CD4-positive, alpha-beta T cell treated with Interferon alpha-2 for 1 hour (primary cell): ENCODE data around the gene PACS2.

Experiments used
- DNase-seq, 2 donors: peaks; one replicate each; pipeline ENCODE4 v3.0.0-alpha.2; 2020 to 2022

PACS2 gene

DNA sequence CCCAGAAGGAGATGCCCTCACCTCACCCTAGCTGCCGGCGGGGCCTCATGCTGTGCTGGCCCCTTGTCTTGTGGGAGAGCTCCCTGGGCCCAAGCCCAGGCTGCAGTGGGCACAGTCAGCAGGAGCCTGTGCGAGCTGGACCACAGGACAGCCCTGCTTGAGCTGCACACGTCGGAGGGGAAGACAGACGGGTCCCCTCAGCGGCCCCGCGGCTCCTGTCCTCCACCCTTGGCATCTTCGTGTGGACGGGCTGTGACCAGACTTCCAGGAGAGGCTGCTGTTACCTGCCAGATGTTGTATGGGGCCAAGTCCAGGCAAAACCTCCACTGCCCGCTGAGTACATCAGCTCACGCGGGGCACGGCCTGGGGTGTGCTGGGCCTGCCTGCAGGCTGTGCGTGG, 74.4 kb downstream of the PACS2 start:
- no peak for DNase-seq

DNA sequence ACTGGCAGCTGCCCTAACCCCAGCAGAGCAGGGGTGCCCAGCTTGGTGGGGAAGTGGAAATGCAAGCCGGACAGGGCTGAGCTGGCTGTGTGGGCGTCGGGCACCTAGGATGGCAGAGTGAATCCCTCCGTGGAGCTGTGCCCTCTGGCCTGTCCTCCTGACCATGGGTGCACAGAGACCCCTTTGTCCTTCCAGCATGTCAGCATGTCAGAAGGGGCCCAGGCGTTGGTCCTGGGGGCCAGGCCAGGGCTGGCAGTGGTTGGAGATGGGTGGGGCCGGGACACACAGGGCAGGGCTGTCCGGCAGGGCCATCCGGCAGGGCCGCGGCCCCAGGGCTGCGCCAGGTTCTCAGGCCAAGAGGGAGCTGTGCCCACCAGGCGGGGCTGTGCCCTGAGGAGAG, 75.0 kb downstream of the PACS2 start:
- DNase-seq = no peak

DNA sequence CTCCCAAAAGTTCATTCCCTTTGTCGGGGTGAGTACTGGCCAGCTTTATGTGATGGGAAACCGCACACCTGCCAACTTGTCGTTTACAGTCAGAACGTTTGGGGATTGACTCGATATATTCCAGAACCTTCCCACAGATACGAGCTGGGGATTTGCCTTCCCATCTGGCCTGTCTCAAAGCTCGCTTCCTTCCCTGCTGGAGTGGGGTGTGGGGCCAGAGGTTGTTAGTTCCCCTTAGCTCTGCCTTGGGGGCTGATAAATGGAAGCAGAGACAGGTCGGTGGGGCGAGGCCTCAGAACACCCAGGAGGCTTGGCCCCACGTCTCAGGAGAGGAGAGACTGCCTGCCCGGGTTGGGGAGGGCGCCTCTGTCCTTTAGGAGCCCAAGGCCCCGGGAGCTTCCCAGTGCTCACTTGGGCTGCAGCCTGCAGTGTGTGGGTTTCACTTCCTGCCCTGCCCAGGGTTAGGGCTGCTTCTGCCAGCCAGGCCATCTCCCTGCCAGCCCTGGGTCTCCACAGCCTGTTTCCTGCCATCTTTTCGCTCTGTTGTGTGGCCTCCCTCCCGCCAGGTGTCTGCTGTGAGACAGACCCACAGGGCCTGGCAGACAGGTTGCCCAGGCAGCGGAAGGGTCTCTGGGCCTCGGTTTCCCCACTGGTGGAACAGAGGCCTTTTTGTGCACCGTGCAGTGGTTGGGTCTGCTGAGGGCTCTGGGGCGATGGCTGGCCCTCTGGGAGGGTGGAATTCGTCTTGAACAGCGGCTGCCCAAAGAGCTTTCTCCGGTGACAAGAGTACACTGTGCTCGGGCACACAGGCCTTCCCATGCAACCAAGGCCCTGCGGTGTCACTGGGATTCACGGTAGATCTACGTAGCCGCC, 75.7 kb downstream of the PACS2 start:
- DNase-seq = no peak

DNA sequence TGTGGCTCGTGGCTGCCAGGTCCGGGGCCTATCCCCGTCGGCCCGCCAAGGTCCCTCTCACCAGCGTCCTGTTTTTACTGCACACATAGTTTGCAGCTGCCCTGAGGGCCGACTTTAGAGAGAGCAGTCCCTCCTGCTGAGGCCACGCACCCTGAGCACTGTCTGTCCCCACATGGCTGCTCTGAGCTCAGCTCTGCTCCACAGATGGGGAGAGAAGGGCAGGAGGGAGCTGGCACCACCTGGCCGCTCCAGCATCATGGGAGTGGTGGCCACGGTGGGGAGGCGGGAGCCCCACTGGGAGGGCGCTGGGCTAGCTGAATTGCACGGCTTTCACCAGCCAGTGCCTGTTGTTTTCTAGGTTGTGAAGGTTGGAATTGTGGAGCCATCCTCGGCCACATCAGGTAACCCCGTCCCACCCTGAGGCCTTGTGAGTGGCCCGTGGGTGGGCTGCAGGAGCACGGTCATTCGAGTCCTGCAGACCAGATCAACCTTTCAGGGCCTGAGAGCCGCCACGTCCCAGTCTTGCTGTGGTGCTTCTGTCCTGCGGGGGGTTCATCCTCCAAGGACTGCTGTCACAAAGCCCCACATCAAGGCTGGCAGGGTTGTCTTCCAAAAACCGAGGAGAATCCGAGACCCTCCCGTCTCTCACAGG, 76.4 kb downstream of the PACS2 start:
- DNase-seq = no peak

DNA sequence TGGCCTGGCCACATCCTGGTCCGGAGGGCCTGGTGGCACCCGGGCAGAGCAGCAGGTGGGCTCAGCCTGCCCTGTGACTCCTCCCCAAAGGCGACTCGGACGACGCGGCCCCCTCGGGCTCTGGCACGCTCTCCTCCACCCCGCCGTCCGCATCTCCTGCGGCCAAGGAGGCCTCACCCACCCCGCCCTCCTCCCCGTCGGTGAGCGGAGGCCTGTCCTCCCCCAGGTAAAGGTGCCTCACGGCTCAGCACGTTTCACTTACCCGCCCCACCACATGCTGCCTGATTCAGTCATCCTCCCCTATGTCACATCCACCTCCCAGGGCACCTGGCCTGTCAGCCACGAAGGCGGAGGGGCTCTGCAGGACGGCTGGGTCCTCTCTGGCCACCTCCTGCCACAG, 77.0 kb downstream of the PACS2 start:
- DNase-seq = no peak

DNA sequence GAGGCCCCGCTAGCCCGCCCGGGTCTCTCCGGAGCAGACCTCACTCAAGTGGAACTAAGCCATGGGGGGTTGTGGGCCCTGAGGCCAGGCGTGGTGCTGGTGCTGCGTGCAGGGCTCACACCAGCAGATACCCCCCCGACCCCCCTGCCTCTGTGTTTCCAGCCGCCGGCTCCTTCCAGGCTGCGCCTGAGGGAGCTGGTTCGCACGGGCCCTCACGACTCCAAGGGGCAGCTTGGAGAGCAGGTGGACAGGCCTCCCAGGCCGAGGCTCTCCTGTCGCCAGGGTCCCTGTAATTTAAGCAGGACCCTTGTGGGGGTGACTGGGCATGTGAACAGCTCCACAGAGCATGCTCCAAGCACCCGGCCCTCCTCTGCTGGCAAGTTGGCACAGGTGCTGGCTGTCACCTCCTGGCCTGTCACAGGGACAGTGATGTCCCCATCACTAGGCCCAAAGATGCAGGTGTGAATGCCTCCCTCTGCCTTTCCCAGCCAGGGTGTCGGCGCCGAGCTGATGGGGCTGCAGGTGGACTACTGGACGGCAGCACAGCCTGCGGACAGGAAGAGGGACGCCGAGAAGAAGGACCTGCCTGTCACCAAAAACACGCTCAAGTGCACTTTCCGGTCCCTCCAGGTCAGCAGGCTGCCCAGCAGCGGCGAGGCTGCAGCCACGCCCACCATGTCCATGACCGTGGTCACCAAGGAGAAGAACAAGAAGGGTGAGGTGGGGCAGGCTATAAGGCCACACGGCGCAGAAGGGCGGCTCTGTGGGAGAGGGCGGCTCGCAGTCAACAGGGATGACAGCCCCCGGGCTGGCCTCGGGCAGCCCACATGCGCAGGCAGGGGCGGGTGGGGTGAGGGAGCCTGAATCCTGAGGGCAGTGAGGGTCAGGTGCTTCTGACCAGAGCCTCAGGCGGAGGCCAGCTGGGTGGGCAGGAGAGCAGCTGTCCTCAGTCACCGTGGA, 77.9 kb downstream of the PACS2 start:
- DNase-seq = no peak

DNA sequence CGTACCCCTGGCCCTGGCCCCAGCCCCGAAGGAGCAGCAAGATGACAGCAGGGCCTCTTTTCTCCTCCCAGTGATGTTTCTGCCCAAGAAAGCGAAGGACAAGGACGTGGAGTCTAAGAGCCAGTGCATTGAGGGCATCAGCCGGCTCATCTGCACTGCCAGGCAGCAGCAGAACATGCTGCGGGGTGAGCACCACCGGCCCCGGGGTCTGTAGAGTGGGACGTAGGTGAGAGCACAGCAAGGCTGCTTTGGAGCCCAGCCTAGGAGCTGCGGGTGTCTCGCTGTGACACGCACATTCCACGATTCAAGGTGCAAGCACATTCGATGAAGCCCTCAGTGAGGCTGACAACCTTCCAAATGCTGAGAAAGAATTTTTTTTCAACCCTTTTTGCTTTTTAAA, 78.6 kb downstream of the PACS2 start:
- DNase-seq = no peak

DNA sequence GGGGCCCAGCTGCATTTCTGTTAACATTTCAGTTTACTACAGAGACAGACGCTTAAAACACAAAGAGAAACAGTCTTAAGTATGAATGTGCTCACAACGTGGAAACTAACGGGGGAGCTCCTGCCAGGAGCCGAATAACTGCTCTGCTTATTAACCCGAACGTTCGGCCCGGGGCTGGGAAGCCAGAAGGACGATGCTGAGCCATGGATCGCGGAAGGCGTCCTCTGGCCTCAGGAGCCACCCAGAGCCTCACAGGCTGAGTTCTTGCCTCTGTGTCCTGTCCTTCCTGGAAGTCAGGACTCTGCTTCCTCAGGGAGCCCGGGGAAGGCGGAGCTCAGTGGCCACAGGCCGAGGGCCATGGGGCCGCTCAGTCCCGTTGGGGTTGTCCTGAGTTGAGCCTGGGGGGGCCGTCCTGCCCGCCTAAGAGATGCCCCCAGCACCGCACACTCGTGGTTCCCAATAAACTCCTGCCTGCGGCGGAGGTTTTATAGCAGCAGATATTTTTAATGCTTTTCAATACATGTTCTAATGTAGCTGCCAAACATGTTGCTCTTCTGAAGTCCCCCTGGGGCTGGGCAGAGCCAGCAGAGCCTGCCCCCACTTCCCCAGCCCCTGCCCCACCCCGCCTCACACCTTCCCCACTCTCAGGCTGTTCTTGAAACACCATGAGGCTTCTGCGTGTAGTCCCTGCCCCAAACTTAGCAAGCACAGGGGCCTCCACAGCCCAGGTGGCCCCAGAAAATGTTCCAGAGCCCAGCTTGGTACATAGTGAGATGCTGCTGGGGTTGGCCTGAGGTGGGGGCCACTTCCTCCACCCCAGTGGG, 80.4 kb downstream of the PACS2 start:
- DNase-seq = no peak

DNA sequence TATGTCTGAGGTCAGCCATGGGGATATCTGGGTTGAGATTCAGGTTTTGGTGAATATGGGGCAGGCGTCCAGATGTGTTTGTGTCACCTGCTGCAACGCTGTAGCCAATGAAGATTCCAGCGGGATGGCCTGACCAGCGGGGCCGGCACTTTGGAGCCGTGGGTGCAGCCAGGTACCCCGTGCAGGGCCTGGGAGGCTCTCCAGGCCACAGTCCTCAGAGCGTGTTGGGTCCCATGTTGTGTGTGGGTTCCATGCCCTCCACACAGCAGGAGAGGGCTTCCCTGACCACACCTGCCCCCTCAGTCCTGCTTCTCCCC, 80.9 kb downstream of the PACS2 start:
- no peak for DNase-seq

DNA sequence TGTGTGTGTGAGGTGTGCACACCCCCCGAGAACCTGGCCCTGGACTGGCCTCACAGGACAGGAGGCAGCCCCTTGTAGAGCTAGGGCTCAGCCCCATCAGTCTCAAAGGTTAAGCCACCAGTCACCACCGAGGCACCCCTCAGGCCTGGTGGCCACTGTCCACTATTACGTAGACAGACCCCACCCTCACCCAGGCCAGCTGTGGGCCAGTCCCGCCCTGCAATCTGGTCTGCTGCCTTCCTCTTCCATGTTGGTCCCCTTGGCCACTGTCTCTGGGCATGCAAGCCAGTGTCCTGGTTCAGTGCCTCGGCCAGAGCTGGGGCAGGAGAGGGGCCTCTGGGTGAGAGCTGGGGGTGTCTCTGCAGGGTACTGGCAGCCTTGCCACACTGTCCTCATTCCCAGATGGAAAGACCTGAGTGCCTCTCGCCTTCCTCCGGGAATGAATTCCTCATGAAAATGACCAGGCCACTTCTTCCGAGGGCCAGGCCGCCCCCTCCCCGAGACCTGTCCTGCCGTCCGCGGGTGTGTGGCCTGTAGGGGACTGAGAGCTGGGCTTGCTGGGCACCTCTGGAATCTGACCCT, 82.9 kb downstream of the PACS2 start:
- DNase-seq = no peak

DNA sequence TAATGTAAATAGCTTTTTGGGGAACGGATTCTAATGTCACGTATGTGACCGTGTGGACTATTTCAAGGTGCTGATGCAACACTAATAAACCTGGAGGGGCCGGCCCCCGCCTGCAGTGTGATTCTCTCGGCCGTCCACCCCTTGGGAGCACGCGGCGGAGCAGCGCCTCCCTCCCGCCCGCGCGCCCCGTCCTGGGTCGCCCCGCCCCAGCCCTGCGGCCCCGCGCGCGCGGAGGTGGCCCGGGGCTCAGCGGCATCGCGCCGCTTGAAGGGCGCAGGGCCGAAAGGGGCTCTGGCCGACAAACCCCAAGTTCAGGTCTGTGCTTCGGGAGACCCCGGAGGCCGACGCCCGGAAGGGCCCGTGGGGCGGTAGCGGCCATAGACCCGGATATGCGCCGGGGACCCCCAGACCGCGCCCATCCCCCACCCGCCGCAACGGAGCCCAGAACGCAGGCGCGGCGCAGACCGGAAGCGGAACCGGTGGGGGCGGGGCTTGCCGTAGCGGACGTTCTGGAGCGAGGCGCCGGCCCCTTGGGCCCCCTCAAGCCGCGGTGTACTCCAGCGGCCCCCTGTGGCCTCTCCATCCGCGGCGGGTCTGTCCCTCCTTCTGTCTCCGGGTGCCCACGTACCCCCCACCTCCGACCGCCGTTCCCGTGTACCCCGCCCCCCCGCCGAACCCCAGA, 83.6 kb downstream of the PACS2 start, which contains the start of gene TEX22:
Gene TEX22, plus strand, starts transcription at position 495 of the 682 bp plus-strand sequence. CDS start 803 bp downstream, outside the sequence.
- DNase-seq = peak; percentile 85 to 88

DNA sequence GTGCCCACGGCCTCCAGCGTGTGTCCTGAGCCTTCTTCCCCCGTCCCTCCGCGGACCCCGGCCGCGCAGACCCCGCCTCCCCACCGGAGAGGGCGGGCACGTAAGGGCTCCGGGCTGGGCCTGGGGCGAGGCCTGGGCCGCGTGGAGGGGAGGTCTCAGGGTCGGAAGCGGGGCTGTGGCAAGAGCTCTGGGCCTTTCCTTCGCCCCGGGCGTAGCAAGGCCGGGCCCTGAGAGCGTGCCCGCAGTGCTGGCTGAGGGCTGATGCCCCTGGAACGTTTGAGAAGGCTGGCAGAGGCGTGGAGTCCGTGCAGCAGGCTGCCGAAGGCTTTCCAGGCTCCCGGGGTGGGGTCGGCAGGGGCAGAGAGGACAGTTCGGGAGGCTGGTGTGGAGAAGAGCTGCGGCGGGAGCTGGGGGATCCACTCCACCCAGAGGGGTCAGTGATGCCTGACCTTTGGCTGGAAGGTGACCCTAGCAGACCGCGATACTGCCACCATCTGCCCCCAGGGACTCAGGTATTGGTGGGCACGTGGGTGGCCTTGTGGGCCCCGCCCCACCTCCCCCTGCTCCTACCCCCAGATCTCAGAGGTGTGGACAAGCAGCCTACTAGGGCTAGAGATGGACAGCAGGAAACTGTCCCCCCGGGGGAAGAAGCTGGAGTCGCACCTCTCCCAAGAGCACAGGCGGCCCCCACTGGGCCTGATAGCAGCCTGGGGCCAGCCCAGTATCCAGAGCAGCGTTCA, 84.3 kb downstream of the PACS2 start:
- no peak for DNase-seq

DNA sequence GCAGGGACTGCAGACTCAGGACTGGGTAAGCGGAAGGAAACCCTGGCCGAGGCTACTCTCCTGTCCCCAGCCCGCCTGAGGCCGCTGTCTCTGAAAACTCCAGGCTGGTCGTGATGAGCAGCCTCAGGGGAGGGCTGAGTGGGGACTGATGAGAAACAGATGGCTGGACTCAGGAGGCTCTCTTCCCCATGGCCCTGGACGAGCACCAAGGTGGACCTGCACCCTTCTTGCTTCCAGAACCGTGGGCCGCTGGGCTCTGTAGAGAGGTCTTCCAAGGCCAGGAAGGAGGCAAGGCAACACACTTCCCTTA, 84.9 kb downstream of the PACS2 start:
- no peak for DNase-seq

DNA sequence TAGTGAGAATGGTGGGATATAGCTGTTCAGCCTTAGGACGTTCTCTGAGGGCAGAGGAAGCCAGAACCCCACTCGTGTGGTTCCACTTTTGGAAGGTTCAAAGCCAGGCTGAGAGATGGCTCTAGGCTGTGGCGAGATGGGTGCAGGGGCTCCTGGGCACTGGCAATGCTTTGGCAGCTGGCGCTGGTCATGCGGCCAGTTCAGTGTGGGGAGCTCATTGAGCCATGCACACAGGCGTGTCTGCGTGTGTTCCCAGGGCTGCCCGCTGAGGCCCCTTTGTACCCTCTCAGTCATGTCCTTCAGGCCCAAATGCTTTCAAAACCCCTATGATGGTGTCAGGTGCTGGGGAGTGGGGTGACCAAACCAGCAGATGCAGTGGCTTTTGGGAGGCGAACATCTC, 85.5 kb downstream of the PACS2 start:
- DNase-seq = no peak

DNA sequence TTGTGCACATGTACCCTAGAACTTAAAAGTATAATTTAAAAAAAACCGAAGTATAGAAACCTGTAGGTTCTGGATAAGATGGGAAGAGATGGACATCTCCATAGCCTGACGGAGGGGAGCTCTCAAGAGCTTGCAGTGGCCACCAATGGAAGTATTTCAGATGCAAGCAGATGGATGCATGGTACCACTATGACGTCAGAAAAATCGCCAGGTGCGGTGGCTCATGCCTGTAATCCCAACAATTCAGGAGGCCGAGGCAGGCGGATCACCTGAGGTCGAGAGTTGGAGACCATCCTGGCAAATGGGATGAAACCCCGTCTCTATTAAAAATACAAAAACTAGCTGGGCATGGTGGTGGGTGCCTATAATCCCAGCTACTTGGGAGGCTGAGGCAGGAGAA, 87.2 kb downstream of the PACS2 start:
- no peak for DNase-seq

DNA sequence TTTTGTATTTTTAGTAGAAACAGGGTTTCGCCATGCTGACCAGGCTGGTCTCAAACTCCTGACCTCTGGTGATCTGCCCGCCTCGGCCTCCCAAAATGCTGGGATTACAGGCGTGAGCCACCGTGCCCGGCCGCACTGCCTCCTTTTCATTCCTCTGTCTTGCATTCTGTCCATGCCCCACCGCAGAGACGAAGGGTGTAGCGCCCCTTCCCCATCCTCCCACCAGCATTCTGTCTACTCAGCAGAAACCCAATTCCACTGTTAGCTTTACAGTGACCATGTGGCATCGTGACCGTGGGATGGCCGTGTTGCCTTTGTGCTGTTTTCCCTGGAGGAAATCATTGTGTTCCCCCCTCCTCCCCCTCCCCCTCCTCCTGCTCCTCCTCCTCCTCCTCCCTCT, 94.0 kb downstream of the PACS2 start:
- DNase-seq = no peak

DNA sequence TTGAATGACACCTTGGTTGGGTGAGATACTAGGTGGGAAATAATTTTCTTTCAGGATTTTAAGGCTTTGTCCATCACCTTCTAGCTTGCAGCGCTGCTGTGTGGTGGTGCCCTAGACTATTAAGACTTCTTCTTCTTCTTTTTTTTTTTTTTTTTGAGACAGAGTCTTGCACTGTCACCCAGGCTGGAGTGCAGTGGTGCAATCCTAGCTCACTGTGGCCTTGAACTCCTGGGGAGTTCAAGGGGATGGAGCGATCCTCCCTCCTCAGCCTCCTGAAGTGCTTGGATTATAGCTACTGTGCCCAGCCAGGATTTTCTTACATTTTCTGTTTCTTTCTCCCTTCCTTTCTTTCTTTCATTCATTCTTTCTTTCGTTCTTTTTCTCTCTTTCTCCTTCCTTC, 94.8 kb downstream of the PACS2 start:
- DNase-seq = no peak

DNA sequence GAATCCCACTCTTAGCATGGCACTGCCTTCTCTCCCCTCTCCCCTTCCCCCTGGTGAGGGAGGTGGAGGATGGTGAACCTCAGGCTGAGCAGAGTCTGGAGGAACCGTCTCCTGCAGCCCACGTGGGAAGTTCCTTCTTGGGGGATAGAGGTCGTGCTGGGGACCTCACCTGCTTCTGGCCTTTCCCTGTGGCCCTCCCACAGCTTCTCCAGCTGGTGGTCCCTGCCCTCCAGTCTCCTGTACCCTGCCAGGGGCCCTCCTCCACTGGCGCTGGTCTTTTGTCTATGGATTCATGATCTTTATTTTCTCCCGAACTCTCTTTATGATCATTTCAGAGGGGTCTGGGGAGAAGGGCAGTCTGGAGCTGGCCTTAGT, 96.1 kb downstream of the PACS2 start:
- no peak for DNase-seq

DNA sequence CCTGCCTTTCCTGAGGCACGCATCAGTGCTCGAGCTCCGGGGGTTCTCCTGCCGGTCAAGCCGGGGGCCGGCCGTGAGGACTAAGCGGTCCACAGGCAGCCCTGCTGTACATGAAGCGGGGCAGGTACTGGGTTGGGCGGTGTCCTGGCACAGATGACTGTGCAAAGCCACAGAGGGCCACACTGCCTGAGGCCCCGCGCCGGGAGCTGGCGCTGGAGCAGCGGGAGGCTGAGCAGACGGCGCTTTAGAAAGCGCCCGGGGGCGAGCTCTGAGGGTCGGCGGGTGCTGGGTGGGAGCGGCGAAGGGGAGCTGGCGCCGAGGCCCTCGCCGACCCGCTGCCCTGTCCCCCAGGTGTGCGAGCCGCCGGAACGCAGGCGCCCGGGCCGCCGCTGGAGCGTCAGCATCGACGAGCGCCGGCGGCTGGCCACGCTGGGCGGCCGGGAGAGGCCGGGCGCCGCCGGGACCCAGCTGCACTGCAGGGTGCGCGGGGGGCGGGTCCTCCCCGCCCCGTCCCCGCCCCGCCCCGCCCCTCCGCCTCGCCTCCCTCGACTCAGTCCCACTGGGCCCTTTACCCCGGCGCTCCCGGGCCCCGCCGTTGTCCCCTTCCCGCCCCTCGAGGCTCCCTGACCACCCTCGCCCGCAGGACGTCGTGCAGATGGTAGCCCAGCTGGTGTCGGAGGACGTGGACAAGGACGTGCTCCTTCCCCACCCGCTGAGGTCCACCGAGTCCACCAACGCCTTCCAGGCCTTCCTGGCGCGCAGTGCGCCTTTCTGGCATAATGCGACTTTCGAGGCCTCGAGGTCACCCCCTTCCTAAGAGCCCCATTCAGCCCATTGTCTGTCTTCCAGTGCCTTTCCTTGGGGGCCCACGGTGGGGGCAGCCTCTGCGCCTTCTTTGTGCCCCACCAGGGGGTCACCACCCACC, 96.7 kb downstream of the PACS2 start:
- DNase-seq = peak in 1 of 2 donors; percentile 21
